Panc1 (cell line): Measurements from ENCODE around the gene SLC4A1. TPM values are rescaled to one million over a fixed set of nuclear protein-coding genes. Genes with fewer than 3 reads are reported as not detected.

ENCODE experiments used
- ATAC-seq: fragments of 200-7000 bp; cut with Tn5 transposase; 2 replicates; pipeline ENCODE4 v1.9.1; 2020; ENCODE audit warnings: mild to moderate bottlenecking, moderate library complexity
- BruUV-seq: library from RNA; stranded (reverse); fragments of 400-500 nt; replicated peaks from 2 replicates; lab custom pipeline; 2021; lab: Mats Ljungman, UMichigan
- CTCF ChIA-PET: fragments of 300-600 bp; sonication (Branson Sonifier 250); formaldehyde crosslinking; loops from one replicate; lab custom pipeline; 2022; ENCODE audit warnings: antibody characterized with exemption; lab: Charles Lee
- POLR2A ChIA-PET: fragments of 300-600 bp; sonication (Branson Sonifier 250); formaldehyde crosslinking; loops from one replicate; lab custom pipeline; 2022; ENCODE audit warnings: antibody characterized with exemption; lab: Charles Lee
- DNase-seq: peaks from one replicate; pipeline ENCODE4 v3.0.0-alpha.2; 2010; ENCODE audit warnings: low read depth, low spot score
- H3K27ac ChIP-seq: 2 replicates; pipeline ENCODE4 v1.5.1; 2011; ENCODE audit warnings: mild to moderate bottlenecking, low read length, inconsistent platforms
- H3K27me3 ChIP-seq: fragments of 200-500 bp; sonication (Bioruptor generic); 2 replicates; pipeline ENCODE4 v1.6.0; 2014; ENCODE audit warnings: low read length, inconsistent platforms; ENCODE audit not compliant: control insufficient read depth, insufficient read depth
- H3K36me3 ChIP-seq: fragments of 200-500 bp; sonication (Bioruptor generic); 2 replicates; pipeline ENCODE4 v1.5.1; 2014; ENCODE audit warnings: inconsistent platforms, mild to moderate bottlenecking, low read length, moderate library complexity; ENCODE audit not compliant: control insufficient read depth, insufficient read depth
- H3K4me1 ChIP-seq: 2 replicates; pipeline ENCODE4 v1.5.1; 2011; ENCODE audit warnings: inconsistent platforms, mild to moderate bottlenecking, low read length, moderate library complexity; ENCODE audit not compliant: control insufficient read depth, insufficient read depth
- H3K4me3 ChIP-seq, 2 experiments: 2 replicates each; pipeline ENCODE4 v1.5.1; 2011 to 2012; ENCODE audit warnings: low read depth in 2 of 2, low read length in 2 of 2, mild to moderate bottlenecking in 2 of 2, inconsistent platforms in 1 of 2, moderate library complexity in 1 of 2
- H3K9me3 ChIP-seq: fragments of 200-500 bp; sonication (Bioruptor generic); 2 replicates; pipeline ENCODE4 v1.5.1; 2014; ENCODE audit warnings: low read depth, mild to moderate bottlenecking, inconsistent platforms, low read length, moderate library complexity; ENCODE audit not compliant: control insufficient read depth, insufficient read depth
- CTCF ChIP-seq: fragments of 450-650 bp; IDR thresholded peaks from 2 replicates; pipeline ENCODE4 v1.5.1; 2017; ENCODE audit warnings: mild to moderate bottlenecking
- POLR2AphosphoS5 ChIP-seq: IDR thresholded peaks from 2 replicates; pipeline ENCODE4 v1.6.1; 2012; ENCODE audit warnings: mild to moderate bottlenecking, low read depth, low read length, moderate library complexity
- REST ChIP-seq, 2 experiments: IDR thresholded peaks; 2 replicates each; pipeline ENCODE4 v1.6.1; 2011 to 2012; ENCODE audit warnings: low read depth in 2 of 2, control low read depth in 1 of 2, low read length in 1 of 2, mild to moderate bottlenecking in 1 of 2, moderate library complexity in 1 of 2; ENCODE audit not compliant: insufficient read depth in 1 of 2
- SIN3A ChIP-seq: IDR thresholded peaks from 2 replicates; pipeline ENCODE4 v1.6.1; 2012; ENCODE audit warnings: low read depth, mild to moderate bottlenecking, low read length, moderate library complexity, borderline replicate concordance; ENCODE audit not compliant: insufficient read depth
- TCF7L2 ChIP-seq: IDR thresholded peaks from 2 replicates; pipeline ENCODE4 v1.6.1; 2011; ENCODE audit warnings: mild to moderate bottlenecking, low read depth, low read length, inconsistent platforms
- in situ Hi-C: cut with HindIII; loops from 2 replicates; pipeline ENCODE4 v1.10.0; 2016; ENCODE audit warnings: low sequenced_read_pairs, low pct_unique_long_range_greater_than_20kb
- intact Hi-C: fragments of 100-400 bp; cut with micrococcal nuclease; formaldehyde crosslinking; loops from one replicate; pipeline ENCODE4 v1.10.0; 2022; ENCODE audit not compliant: unreplicated experiment
- total RNA-seq: library from RNA; stranded (reverse); gene quantifications from one replicate; pipeline ENCODE4 v1.2.1, GENCODE V29; 2021; ENCODE audit not compliant: unreplicated experiment

SLC4A1 gene
- total RNA-seq, 1 experiment from 2014 or later = not detected

GRCh38 chr17:44258811-44259351 lies 9.1 kb downstream of the SLC4A1 start:
- Histone ChIP-seq H3K4me1 (no peaks in the 10 kb centered on the region), H3K27ac (no peak overlapping the region), H3K27me3 (no peaks in the 10 kb centered on the region), H3K9me3 (no peaks in the 10 kb centered on the region), H3K36me3 (no peaks in the 10 kb centered on the region), H3K4me3 (no peak overlapping the region)
- intact Hi-C loops = no loop called here
- no peak for DNase-seq
- in situ Hi-C loops = no loop called here
- ChIA-PET CTCF (no interaction called here), POLR2A (interaction anchor here (0.6 kb wide), 1 partner anchor 84 kb away, joined by 7 read pairs; no protein-coding TSS in a partner anchor)
- BruUV-seq = no TSS peak
- TF ChIP-seq REST (IDR thresholded peaks at IDR 0.05; ENCODE audit: insufficient read depth in 1 of 2, low read depth in 2 of 2, low read length in 1 of 2) = no peak
- TF ChIP-seq CTCF = no peak
- TF ChIP-seq SIN3A = no peak
- no peak for TF ChIP-seq TCF7L2
- TF ChIP-seq POLR2AphosphoS5 = no peak
- ATAC-seq = peak; percentile 52; the same call in 1 of the 2 replicates

- no peak overlapping the region for H3K27ac ChIP-seq
- DNase-seq = no peak
- H3K4me3 ChIP-seq = no peak overlapping the region
- no peaks in the 10 kb centered on the region for H3K9me3 ChIP-seq
- ATAC-seq = no peak
- no peaks in the 10 kb centered on the region for H3K4me1 ChIP-seq
- in situ Hi-C loops (no loop called here), intact Hi-C loops (no loop called here)
- no peaks in the 10 kb centered on the region for H3K36me3 ChIP-seq
- H3K27me3 ChIP-seq = no peaks in the 10 kb centered on the region
- CTCF ChIA-PET = no interaction called here
- TF ChIP-seq TCF7L2 (no peak), SIN3A (no peak), CTCF (no peak), POLR2AphosphoS5 (no peak), REST (IDR thresholded peaks at IDR 0.05; ENCODE audit: insufficient read depth in 1 of 2, low read depth in 2 of 2, low read length in 1 of 2) (no peak)
- POLR2A ChIA-PET = no interaction called here
- no TSS peak for BruUV-seq
These were observed 9.8 kb downstream of the SLC4A1 start for GRCh38 chr17:44257815-44258760.
